Osteocyte (in vitro differentiated cells): Measurements from ENCODE around the gene FSIP2. TPM values are rescaled to one million over a fixed set of nuclear protein-coding genes. Genes with fewer than 3 reads are reported as not detected.

Source experiments
- DNase-seq: peaks from one replicate; pipeline ENCODE4 v3.0.0; 2021; ENCODE audit warnings: mixed read lengths; ENCODE audit not compliant: unreplicated experiment; ENCODE audit errors: extremely low spot score
- H3K27ac Mint-ChIP-seq: one replicate; pipeline ENCODE4 v1.8.0; 2021; ENCODE audit warnings: mild to moderate bottlenecking, mixed read lengths; ENCODE audit not compliant: unreplicated experiment
- H3K27me3 Mint-ChIP-seq: one replicate; pipeline ENCODE4 v1.8.0; 2021; ENCODE audit warnings: mixed read lengths; ENCODE audit not compliant: unreplicated experiment
- H3K36me3 Mint-ChIP-seq: one replicate; pipeline ENCODE4 v1.8.0; 2021; ENCODE audit warnings: mixed read lengths; ENCODE audit not compliant: unreplicated experiment
- H3K4me1 Mint-ChIP-seq: one replicate; pipeline ENCODE4 v1.8.0; 2021; ENCODE audit warnings: mixed read lengths; ENCODE audit not compliant: unreplicated experiment
- H3K4me3 Mint-ChIP-seq: one replicate; pipeline ENCODE4 v1.8.0; 2021; ENCODE audit warnings: mild to moderate bottlenecking, moderate library complexity, mixed read lengths; ENCODE audit not compliant: unreplicated experiment
- H3K9me3 Mint-ChIP-seq: one replicate; pipeline ENCODE4 v1.8.0; 2021; ENCODE audit warnings: mixed read lengths; ENCODE audit not compliant: unreplicated experiment
- CTCF ChIP-seq: fragments of 200-600 bp; sonication (generic); IDR thresholded peaks from 2 replicates; pipeline ENCODE4 v1.5.0; 2021; ENCODE audit warnings: antibody characterized with exemption, mild to moderate bottlenecking, moderate library complexity
- total RNA-seq: library from RNA; stranded (reverse); gene quantifications from 2 replicates; pipeline ENCODE4 v1.2.1, GENCODE V29; 2021

The FSIP2 gene
- total RNA-seq, 1 donor from 2014 or later: 3.5 TPM

GRCh38 chr2:185823773-185824172 is 85.2 kb downstream of the FSIP2 start:
- Mint-ChIP-seq H3K9me3 (peaks cover 14% of the 10 kb centered on the region), H3K4me1 (no peaks in the 10 kb centered on the region), H3K27me3 (no peaks in the 10 kb centered on the region), H3K4me3 (no peak overlapping the region), H3K27ac (no peak overlapping the region), H3K36me3 (peaks cover 3% of the 10 kb centered on the region)
- TF ChIP-seq CTCF: no peak
- no peak for DNase-seq

GRCh38 chr2:185825557-185825956 is 87.0 kb downstream of the FSIP2 start:
- Mint-ChIP-seq H3K9me3 (peaks cover 8% of the 10 kb centered on the region), H3K4me3 (no peak overlapping the region), H3K27ac (no peak overlapping the region), H3K4me1 (no peaks in the 10 kb centered on the region), H3K36me3 (peaks cover 3% of the 10 kb centered on the region), H3K27me3 (no peaks in the 10 kb centered on the region)
- no peak for TF ChIP-seq CTCF
- DNase-seq: no peak

- Mint-ChIP-seq H3K9me3 (peaks cover 6% of the 10 kb centered on the region), H3K36me3 (no peaks in the 10 kb centered on the region), H3K4me1 (no peaks in the 10 kb centered on the region), H3K27ac (no peak overlapping the region), H3K27me3 (no peaks in the 10 kb centered on the region), H3K4me3 (no peak overlapping the region)
- no peak for DNase-seq
- no peak for TF ChIP-seq CTCF
These were observed 89.7 kb downstream of the FSIP2 start for GRCh38 chr2:185828326-185828725.

- H3K27me3 Mint-ChIP-seq: no peaks in the 10 kb centered on the region
- H3K36me3 Mint-ChIP-seq: peaks cover 9% of the 10 kb centered on the region
- no peak overlapping the region for H3K4me3 Mint-ChIP-seq
- peaks cover 5% of the 10 kb centered on the region for H3K4me1 Mint-ChIP-seq
- no peak for TF ChIP-seq CTCF
- H3K9me3 Mint-ChIP-seq: peaks cover 12% of the 10 kb centered on the region
- H3K27ac Mint-ChIP-seq: no peak overlapping the region
- DNase-seq: no peak
These were observed 95.3 kb downstream of the FSIP2 start for GRCh38 chr2:185833864-185834263.

GRCh38 chr2:185835974-185836373 is 97.4 kb downstream of the FSIP2 start:
- Mint-ChIP-seq H3K27me3 (no peaks in the 10 kb centered on the region), H3K4me1 (peaks cover 5% of the 10 kb centered on the region), H3K27ac (no peak overlapping the region), H3K4me3 (no peak overlapping the region), H3K9me3 (peaks cover 27% of the 10 kb centered on the region), H3K36me3 (peaks cover 13% of the 10 kb centered on the region)
- no peak for TF ChIP-seq CTCF
- DNase-seq: no peak
